Right ventricle myocardium superior (tissue), 1 donor: ENCODE data around the gene RASAL3. TPM values are rescaled to one million over a fixed set of nuclear protein-coding genes. Genes with fewer than 3 reads are reported as not detected.
A peak's percentile ranks its signal among the peaks of the same experiment; 100 is the strongest.
"Not testable (repeated sequence)": the region's sequence is repeated elsewhere in the genome, so short reads cannot be mapped to it uniquely, and the experiment has no call there.

Experiments used
- ATAC-seq: fragments of 200-7000 bp; cut with Tn5 transposase; one replicate; pipeline ENCODE4 v1.9.1; 2020; ENCODE audit warnings: mild to moderate bottlenecking; ENCODE audit not compliant: poor library complexity
- DNase-seq: peaks from one replicate; pipeline ENCODE4 v3.0.0-alpha.2; 2020
- intact Hi-C: fragments of 100-400 bp; cut with DNase I; formaldehyde crosslinking; loops from one replicate; pipeline ENCODE4 v1.11.2; 2022
- total RNA-seq: library from RNA; stranded (reverse); fragmentation: NEBNext Ultra II Directional; extraction: Animal tissue kit (Norgen Biotek cat#: 25700); gene quantifications from one replicate; pipeline ENCODE4 v1.2.1, GENCODE V29; 2021
- donor health status: DM: no; HTN: yes; CAD: no; lungs with severe emphysema.

The RASAL3 gene
- total RNA-seq, 1 donor from 2014 or later = 0.65 TPM

DNA sequence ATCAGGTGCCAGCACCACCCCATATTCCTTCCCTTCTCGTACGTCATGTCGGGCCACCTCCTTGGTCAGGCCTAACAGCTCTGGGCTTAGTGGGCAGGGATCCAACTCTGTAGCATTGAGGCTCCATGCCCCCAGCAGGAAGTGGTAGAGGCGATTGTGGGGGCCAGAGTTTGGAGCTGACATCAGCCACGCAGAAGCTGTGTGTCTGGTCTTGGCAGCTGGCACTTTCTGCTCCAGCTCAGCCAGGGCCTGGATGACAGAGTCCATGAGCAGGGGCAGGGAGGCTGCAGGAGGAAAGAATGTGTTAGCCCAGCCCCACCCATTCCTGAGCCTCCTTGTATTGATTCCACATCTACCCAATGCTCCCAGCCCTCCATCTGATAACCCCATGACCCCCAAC, 12.0 kb upstream of the RASAL3 start:
- intact Hi-C loops = no loop called here
- ATAC-seq = no peak
- no peak for DNase-seq

DNA sequence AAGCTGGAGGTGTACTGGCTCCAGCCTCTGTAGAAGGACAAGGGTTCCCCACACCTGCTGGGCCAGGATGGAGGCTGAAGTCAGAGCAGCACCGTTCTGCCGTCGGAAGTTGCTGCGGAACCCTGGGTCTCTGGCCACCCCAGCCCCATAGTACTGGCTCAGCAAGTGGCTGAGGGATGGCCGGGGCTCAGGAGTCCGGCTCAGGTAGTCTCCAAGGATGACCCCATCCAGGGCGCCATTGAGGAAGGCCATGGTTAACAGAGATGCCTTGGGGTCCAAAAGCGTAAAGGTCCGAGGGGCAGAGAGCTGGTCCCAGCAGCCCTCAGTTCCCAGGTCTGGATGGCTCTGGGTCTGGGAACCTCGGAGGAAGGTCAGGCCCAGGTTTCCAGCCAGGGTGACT, 11.3 kb upstream of the RASAL3 start:
- intact Hi-C loops = no loop called here
- ATAC-seq (no peak), DNase-seq (no peak)

DNA sequence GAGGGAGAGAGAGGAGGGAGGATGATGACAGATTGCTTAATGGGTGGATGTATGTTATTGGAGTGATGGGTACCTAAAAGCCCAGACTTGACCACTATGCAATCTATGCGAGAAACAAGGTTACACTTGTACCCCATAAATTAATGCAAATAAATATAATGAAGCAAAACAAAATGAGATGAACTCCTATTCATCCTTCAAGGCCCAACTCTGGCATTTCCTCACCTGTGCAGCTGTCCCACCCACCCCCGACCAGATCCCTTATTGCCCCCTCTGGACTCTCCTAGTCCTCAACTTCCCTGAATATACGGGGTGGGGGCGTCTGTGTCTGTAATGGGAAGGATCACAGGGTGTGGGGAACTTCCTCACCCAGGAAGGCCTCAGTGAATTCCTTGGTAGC, 10.8 kb upstream of the RASAL3 start:
- ATAC-seq (no peak), DNase-seq (no peak)
- intact Hi-C loops = no loop called here

DNA sequence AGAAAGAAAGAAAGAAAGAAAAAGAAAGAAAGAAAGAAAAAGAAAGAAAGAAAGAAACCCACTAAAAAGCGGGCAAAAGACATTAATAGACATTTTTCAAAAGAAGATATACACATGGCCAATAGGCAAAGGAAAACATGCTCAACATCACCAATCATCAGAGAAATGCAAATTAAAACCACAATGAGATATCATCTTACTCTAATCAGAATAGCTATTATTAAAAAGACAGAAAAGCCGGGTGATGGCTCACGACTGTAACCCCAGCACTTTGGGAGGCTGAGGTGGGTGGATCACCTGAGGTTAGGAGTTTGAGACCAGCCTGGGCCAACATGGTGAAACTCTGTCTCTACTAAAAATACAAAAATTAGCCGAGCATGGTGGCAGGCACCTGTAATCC, 9.5 kb upstream of the RASAL3 start:
- DNase-seq, ATAC-seq, intact Hi-C loops: not testable (repeated sequence)

DNA sequence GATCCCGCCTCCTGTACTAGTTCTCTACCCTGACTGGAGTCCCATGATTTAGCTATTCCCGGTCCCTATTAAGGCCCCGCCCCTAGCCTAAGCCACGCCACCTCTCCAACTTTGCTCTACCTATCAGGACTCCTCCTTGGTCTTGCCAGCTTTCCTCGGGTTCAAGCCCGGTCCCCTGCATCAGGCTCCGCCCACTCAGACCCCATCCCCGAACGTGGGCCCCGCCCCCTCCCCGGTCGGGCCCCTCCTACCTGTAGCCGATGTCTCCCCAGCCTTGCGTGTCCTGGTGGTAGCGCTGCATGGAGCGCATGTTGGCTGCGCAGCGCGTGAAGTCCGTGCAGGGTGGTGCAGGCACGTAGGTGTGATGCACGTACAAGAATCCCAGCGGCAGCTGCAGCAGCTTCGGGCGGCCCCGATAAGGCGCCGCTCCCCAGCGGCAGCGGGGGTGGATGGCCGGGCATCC, 7.3 kb upstream of the RASAL3 start:
- ATAC-seq (no peak), DNase-seq (no peak)
- intact Hi-C loops = no loop called here

DNA sequence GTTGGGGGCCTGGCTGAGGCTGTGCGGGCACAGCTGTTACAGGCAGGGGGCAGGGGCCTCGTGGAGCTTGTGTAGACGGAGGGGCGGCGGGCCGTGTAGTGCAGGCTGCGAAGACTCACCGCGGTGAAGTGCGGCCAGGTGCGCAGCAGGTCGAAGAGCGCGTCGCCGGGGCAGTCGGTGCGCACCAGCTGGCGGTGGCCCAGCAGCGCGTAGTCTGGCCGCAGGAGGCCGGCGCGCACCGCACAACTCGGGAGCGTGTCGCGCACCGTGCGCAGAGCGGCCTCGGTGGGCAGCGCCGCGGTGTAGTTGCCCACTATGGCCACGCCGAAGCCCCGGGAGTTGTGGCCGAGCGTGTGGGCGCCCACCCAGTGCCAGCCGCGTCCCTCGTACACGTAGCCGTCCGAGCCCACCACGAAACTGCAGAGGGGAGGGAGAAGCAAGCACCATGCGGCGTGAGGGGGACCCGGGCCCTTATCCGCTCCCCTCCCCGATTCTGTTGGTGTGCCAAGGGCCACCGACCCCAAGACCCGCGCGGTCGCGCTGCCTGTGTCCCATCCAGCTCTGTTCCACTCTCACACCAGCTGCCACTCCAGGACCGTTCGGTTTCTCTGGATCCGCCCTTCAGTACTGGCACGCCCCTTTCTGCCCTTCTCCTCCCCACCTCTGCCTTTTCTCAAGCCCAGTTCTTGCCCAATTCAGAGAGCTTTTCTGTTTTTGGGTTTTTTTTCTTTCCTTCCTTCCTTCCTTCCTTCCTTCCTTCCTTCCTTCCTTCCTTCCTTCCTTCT, 5.4 kb upstream of the RASAL3 start:
- peak; percentile 73 for ATAC-seq
- intact Hi-C loops = no loop called here
- DNase-seq = no peak

DNA sequence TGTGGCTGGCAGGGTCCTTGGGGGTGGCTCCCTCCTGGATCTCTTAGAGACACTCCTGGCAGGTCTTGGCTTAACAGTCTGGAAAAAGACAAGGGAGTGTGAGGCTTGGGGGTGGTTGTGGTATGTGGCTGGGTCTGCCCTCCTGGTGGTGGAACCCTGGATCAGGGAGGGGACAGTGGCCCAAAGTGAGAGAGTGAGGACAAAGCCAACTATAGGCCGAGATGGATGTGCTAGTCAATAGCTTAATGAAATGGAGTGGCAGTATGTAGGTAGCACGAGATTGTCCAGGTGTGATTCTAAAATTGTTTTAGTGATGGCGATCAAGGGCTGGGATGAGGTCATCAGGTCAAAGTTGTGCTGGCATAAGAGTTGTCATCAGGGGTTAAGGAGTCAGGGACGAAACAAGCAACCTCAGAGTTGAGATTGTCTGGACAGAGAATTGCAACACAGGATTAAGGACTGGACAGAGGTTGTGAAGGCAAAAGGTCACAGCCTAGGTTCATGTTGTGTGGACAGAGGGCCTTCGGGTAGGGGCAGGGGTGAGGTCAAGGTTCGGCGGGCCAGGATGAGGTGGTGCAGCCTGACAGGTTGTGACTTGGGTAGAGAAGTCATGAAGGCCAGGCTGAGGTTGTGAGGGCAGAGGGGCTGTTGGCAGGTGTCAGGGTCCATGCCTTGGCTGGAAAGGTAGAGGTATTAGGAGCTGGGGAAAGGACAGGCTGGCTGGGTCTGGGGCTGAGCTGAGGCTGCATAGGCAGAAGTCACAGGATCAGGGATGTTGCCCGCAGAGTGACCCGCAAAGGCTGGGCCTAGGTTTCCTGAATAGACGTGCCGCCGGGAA, 4.5 kb upstream of the RASAL3 start:
- no peak for ATAC-seq
- intact Hi-C loops = no loop called here

DNA sequence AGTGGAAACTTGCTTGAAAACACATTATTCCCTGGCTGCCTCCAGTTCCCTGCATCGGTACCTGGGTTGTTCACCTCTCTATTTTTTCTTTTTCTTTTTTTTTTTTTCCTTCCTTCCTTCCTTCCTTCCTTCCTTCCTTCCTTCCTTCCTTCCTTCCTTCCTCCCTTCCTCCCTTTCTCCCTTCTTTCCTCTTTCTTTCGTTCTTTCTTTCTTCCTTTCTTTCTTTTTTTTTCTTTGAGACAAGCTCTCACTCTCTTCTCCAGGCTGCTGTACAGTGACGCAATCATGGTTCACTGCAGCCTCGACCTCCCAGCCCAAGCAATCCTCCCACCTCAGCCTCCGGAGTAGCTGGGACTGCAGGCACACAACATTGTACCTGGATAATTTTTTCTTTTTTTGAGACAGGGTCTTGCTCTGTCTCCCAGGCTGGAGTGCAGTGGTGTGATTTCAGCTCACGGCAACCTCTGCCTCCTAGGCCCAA, 3.4 kb upstream of the RASAL3 start:
- intact Hi-C loops = no loop called here
- DNase-seq = no peak
- ATAC-seq = no peak

More for the DNA sequence above, 4.5 kb upstream of the RASAL3 start:
- no peak for DNase-seq

DNA sequence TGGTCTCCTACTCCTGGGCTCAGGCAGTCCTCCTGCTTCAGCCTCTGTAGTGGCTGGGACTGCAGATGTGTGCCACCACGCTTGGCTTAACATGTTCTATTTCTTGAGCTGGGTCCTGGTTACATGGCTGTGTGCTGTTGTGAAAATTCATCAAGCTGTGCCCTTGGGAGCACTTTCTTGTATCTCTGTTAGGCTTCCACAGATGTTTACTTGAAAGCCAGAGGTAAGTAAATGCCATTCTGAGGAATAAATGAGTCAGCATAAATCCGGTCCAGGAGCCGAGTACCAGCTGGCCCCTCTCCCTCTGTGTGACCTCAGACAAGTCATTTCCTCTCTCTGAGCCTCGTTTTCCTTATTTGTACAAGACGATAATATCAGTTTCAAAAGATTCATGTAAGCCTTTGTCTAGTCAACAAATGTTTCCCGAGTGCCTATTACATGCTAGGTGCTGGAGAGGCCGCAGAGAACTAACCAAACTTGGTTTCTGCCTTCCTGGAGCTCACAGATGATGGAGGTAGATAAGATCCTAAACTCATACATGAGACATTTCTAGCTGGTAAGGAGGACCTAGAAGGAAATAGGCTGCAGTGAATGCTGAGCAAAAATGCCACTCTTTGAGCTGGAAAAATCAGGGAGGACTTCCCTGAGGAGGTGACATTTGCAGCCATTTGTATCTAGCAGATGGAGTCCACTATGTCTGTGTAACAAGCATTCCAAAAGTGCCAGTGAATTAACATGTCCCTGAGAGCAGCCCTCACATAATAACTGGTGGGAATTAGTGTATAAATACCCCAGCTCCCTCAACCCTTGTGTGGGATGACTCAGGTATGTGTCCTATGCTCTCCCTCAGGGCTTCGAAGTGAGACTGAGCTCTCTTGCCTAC, 2.7 kb upstream of the RASAL3 start:
- intact Hi-C loops = no loop called here
- ATAC-seq = no peak
- no peak for DNase-seq

DNA sequence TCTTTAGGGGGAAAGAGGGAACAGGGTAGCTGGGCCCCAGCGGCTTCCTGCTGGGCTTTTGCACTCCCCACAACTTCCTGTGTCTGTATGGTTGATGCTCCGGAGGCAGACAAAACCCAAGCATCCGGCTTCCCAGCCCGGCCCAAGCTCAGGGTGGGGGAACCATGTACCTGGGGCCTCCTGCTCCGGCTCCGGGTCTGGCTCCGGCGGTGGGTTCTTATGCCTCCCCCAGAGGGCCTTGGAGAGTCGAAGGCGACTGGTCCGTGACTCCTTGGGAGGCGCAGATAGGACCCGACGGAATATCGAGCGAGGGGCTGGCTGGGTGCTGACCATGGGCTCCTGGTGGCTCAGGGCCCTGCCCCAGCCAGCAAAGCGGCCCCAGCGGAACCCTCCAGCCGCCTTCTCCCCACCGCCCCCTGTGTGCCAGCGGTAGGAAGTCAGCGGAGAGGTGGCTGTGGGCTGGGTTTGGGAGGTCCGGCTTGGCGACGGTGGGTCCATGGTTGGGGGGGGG, 428 bp downstream of the RASAL3 start:
- ATAC-seq (peak; percentile 58), DNase-seq (peak; percentile 68)
- intact Hi-C loops = no loop called here

DNA sequence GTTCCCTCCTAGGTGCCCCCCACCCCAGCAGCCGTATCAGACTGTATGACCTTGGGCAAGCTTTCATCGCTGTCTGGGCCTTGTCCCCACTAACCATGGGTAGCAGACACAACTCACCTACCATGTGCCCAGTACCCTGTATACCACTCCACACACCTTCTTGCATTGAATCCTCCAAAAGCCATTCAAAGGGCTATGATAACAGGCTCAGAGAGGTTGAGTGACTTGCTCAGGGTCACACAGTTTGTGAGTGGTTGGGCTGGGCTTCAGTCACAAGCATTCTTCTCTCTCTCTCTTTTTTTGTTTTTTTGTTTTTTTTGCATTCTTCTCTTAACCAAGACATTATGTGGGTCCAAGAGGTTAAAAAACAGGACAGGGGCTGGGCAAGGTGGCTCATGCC, 2.6 kb downstream of the RASAL3 start:
- intact Hi-C loops = no loop called here
- ATAC-seq (no peak), DNase-seq (no peak)

DNA sequence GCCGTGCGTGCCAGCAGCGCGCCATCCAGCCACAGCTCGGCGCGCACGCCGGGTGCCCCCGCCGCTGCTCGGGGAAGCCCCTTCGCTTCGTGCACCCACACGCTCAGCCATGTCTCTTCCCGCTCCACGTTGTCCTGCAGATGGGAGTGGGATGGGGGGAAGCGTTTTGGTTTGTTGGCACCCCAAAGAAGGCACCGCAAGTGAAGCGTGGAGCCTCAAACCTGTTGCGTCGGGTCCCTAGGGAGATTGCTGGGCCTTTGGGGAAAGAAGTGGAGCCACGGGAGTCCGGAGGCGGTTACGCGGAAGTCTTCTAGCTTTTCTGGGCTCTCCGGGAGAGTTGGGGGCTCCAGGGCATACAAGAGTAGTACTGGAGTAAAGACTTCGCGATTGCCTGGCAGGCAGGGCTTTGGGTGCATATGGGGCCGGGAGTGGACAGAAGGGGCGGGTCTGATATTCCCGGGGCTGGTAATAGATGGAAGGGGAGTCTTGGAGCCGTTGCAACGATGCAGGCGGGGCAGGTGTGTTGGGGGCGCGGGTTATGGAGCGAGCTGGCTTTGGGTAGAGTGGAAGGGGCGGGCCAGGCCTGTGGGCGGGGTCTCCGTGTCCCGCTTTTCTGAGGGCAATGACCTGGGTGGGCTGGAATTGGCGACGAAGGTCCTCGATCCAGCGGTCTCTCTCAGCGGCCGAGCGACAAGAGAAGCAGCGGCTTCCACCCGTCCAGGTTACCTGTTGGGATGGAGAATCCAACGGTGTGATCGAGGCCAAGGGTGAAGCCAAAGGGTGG, 6.5 kb downstream of the RASAL3 start:
- ATAC-seq (no peak), DNase-seq (no peak)
- intact Hi-C loops = no loop called here

DNA sequence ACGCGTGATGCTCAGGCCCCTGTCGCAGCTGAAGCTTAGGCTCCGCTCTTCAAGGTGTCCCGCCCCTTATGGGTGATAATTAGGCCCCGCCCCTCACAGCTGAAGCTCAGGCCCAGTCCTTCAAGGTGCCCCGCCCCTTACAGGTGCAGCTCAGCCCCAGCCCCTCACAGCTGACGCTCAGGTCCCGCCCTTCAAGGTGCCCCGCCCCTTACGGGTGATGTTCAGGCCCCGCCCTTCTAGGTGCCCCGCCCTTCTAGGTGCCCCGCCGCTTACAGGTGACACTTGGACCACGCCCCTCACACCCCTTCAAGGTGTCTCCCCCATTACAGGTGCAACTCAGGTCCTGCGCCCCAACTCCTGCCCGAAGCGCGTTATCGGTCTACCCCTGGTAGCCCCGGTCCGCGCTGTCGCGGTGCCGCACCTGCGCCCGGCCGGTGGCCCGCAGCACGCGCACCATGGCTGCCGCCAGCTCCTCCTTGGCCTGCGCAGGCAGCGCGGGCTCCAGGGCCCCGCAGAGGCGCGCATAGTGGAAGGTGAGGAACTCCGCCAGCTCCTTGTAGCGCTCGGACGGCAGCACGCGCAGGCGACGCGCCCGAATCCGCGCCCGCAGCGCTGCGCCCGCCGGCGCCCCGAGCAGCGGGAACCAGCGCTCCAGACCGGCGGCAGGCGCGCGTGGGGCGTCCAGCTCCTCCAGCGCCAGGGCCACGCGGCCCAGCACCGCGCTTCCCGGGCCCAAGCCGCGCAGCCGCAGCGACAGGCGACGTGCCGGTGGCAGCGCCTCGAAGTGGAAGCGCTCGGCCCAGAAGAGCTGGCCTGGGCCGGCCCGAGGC, 7.3 kb downstream of the RASAL3 start:
- intact Hi-C loops = no loop called here
- ATAC-seq (no peak), DNase-seq (no peak)

DNA sequence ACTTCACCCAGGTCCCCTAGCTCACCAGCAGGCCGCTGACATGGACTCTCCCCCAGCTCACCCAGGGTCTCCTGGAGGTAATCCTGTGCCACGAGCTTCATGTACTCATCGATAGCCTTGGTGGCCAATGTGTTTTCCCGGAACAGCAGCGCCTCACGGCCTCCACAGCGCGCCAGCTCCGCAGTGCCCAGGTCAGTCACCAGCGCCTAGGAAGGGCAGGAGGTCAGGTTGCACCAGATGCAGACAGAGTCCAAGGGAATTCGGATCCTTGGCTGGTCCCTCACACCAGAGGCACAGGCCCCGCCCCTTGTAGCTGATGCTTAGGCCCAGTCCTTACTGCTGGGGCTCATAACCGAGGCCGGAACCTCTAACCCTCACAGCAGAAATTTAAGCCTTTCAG, 7.9 kb downstream of the RASAL3 start:
- intact Hi-C loops = no loop called here
- no peak for DNase-seq
- no peak for ATAC-seq

DNA sequence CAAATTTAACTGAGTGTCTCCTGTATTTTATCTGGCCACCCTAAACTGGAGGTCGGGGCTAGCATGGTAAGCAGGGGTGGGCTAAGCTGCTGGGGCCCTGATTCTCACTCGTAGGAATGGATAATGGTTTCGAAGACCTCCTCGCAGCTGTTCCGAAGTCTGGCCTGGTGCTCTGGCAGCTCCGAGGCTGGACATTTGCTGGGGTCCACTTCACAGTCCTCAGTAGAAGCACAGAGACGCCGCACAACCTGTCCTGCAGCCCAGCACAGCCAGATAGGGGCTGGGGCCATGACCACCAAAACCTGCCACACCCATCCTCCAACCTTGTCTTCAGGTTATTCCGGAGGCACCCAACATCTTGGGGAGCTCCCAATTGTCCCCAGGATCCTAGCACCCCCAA, 8.3 kb downstream of the RASAL3 start:
- DNase-seq = no peak
- intact Hi-C loops = no loop called here
- no peak for ATAC-seq

DNA sequence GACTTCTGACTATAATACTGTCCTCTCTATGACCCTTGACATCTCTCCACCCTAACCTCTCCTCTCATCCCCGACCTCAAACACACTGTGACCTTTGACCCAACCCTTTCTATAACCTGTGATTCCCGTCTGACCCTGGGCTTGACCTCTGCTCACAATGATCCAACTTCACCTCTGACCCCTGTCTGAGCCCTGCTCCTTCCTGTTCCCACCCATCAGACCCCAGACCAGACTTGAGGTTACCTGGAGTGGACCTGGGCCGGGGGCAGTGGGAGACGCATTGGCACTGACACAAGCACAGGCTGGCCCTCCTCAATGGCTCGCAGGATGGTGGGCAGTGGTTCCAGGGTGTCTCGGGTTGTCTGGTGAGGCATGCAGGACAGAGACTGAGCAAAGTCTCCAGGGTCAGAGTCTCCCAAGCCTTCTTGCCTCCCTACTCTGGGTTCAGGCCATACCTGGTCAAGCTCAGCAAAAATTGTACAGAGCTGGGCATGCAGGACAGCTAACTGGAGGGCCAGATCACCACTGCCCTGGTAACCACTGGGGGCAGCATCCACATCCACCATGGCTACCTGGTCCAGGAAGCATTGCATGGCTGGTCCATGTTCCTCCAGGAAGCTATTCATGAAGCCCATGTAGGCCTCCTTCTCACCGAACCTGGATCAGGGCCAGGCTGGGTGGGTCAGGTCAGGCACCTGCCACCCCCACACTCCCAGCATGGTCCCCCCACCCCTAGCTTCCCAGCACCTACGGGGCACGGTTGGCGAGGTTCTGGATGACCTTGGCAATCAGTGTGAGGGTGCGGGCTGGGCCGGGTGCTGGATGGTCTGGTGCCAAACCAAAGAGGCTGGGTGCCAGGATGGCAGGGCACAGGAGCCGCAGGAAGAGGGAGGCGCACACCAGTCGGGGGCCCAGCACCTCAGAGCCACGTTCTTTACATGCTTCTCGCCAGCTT, 10.2 kb downstream of the RASAL3 start:
- ATAC-seq (no peak), DNase-seq (no peak)
- intact Hi-C loops = loop anchor here (5.0 kb wide), 1 partner anchor 103 kb away; no protein-coding TSS in a partner anchor
